Breast epithelium (tissue), 4 donors: Measurements from ENCODE around the gene HEPACAM. TPM values are rescaled to one million over a fixed set of nuclear protein-coding genes. Genes with fewer than 3 reads are reported as not detected.

Experiments used
- DNase-seq, 2 donors: peaks; one replicate each; pipeline ENCODE4 v3.0.0-alpha.2; 2019; ENCODE audit warnings: low spot score in 2 of 2
- H3K27ac ChIP-seq, 2 donors: fragments of 200-600 bp; sonication (generic) in 1 of 2; one replicate each; pipeline ENCODE4 v1.5.1; 2016 to 2019; ENCODE audit warnings: mild to moderate bottlenecking in 1 of 2
- H3K27me3 ChIP-seq, 2 donors: fragments of 200-600 bp; sonication (generic) in 1 of 2; one replicate each; pipeline versions ENCODE4 v1.5.1 to v1.6.0; 2017 to 2019; ENCODE audit warnings: control low read depth in 1 of 2, mild to moderate bottlenecking in 1 of 2
- H3K36me3 ChIP-seq: fragments of 200-600 bp; one replicate; pipeline ENCODE4 v1.5.1; 2019
- H3K4me1 ChIP-seq, 2 donors: fragments of 200-600 bp; sonication (generic); one replicate each; pipeline ENCODE4 v1.5.1; 2016 to 2019; ENCODE audit warnings: control low read depth in 1 of 2
- H3K4me3 ChIP-seq, 3 donors: fragments of 200-600 bp; sonication (generic); 1 replicate in 2 of 3; 2 replicates in 1 of 3; pipeline ENCODE4 v1.5.1; 2016 to 2019; ENCODE audit warnings: mild to moderate bottlenecking in 3 of 3, moderate library complexity in 2 of 3
- H3K9me3 ChIP-seq, 2 donors: fragments of 200-600 bp; sonication (generic) in 1 of 2; one replicate each; pipeline ENCODE4 v1.5.1; 2016 to 2019; ENCODE audit warnings: control low read depth in 1 of 2
- POLR2A ChIP-seq: fragments of 450-650 bp; IDR thresholded peaks from one replicate; pipeline ENCODE4 v1.6.1; 2016; ENCODE audit warnings: antibody characterized with exemption, mild to moderate bottlenecking, moderate library complexity
- POLR2AphosphoS5 ChIP-seq, 3 donors: sonication (generic); formaldehyde crosslinking; IDR thresholded peaks; one replicate each; pipeline ENCODE4 v1.6.1; 2017; ENCODE audit warnings: antibody characterized with exemption in 3 of 3
- intact Hi-C: fragments of 100-400 bp; cut with DNase I; formaldehyde crosslinking; loops from one replicate; pipeline ENCODE4 v1.15.1; 2023; ENCODE audit warnings: low total_unique reads
- total RNA-seq, 3 donors: library from RNA; depleted of rRNA; stranded (reverse); fragments of >200 nt; gene quantifications; one replicate each; pipeline ENCODE4 v1.1.0, GENCODE V29; 2016
- TF ChIP-seq, protein P1 (sequence below), 3 donors: fragments of 450-650 bp; IDR thresholded peaks; one replicate each; pipeline ENCODE4 v1.5.1; 2016 to 2017; ENCODE audit warnings: antibody characterized with exemption in 3 of 3, mild to moderate bottlenecking in 3 of 3, moderate library complexity in 3 of 3

The HEPACAM gene
- total RNA-seq, 3 donors from 2014 or later, result 2.3 to 25.4 (median 6.1) TPM

DNA sequence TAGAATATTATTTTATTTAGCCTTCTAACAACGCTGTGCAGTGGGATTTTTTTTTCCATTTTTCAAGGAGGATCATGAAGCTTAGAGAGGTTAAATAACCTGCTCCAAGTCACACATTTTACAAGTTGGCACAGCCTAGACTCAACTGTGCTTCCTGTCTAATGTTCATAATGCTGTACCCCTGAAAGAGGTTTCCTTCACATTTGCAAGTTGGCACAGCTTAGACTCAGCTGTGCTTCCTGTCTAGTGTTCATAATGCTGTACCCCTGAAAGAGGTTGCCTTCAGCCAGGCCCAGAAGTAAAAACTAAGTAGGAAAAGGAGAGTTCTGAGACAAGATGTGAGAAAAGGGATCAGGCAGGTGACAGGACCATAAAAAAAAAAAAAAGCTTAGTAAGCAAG lies 7.9 kb upstream of the HEPACAM start:
- Histone ChIP-seq H3K9me3 (no peaks in the 10 kb centered on the region), H3K36me3 (no peaks in the 10 kb centered on the region), H3K4me1 (no peaks in the 10 kb centered on the region), H3K27me3 (no peaks in the 10 kb centered on the region), H3K4me3 (no peak overlapping the region), H3K27ac (no peak overlapping the region)
- DNase-seq, result no peak
- TF ChIP-seq POLR2A (no peak), POLR2AphosphoS5 (IDR thresholded peaks at IDR 0.05) (no peak)
- TF ChIP-seq, protein P1, sequence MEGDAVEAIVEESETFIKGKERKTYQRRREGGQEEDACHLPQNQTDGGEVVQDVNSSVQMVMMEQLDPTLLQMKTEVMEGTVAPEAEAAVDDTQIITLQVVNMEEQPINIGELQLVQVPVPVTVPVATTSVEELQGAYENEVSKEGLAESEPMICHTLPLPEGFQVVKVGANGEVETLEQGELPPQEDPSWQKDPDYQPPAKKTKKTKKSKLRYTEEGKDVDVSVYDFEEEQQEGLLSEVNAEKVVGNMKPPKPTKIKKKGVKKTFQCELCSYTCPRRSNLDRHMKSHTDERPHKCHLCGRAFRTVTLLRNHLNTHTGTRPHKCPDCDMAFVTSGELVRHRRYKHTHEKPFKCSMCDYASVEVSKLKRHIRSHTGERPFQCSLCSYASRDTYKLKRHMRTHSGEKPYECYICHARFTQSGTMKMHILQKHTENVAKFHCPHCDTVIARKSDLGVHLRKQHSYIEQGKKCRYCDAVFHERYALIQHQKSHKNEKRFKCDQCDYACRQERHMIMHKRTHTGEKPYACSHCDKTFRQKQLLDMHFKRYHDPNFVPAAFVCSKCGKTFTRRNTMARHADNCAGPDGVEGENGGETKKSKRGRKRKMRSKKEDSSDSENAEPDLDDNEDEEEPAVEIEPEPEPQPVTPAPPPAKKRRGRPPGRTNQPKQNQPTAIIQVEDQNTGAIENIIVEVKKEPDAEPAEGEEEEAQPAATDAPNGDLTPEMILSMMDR (IDR thresholded peaks at IDR 0.05), result no peak
- intact Hi-C loops, result no loop called here

DNA sequence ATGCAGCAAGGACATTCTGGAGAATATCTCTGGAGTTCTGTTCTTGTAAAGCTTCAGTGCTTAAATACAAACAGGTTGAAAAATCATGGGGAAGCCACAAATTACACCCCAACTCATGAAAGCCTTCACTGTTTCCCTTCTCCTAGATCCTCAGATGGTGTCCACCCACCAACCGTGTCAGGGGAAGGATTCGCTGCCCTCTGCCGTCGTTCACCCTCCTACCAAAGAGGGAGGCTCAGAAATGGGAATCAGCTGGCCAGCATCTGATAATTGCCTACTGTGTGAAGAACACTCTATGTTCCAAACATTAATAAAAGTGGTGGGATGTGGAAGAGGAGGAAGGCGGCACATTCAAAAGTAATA lies 7.4 kb upstream of the HEPACAM start:
- no peak overlapping the region for H3K4me3 ChIP-seq
- no peaks in the 10 kb centered on the region for H3K9me3 ChIP-seq
- intact Hi-C loops, result no loop called here
- no peaks in the 10 kb centered on the region for H3K4me1 ChIP-seq
- H3K27ac ChIP-seq, result no peak overlapping the region
- TF ChIP-seq POLR2A (no peak), POLR2AphosphoS5 (IDR thresholded peaks at IDR 0.05) (no peak)
- TF ChIP-seq, protein P1 (IDR thresholded peaks at IDR 0.05), result no peak
- DNase-seq, result no peak
- H3K27me3 ChIP-seq, result no peaks in the 10 kb centered on the region
- no peaks in the 10 kb centered on the region for H3K36me3 ChIP-seq

DNA sequence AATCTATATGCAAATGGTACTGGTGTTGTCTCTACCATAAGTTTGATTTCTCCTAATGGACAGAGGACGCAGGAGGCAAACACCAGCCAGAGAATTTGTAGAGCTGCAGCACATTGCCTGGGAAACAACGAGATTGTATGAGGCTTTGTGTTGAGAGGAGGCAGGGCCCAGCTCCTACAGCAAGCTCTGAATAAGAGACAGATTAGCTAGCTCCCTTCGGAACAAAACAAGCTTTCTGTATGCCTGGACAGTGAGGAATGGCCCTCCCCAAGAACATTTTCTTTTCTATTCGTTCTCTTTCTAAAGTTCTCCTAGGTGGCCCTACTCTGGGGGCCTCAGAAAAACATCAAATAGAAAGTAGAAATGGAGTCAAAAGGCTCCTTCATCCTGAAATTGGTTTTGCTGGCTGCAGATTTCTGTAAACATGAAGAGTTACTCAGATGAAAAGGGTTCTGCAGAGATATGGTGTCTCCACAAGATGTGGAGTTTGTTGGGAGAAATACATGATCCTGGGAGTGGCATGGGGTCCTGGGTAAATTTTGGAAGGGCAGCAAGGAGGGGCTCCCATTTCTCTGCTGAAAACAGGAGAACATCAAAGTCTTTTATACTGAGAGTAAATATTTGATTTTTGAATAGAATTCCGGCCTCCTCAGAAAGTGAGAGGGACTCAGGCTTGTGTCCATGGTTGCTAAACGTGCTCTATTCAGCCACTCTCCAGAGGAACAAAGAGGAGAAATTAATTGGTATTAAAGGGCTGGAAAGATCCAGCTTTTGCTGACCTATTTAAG lies 6.8 kb upstream of the HEPACAM start:
- H3K36me3 ChIP-seq, result no peaks in the 10 kb centered on the region
- DNase-seq, result no peak
- H3K27ac ChIP-seq, result no peak overlapping the region
- no peak overlapping the region for H3K4me3 ChIP-seq
- H3K9me3 ChIP-seq, result no peaks in the 10 kb centered on the region
- TF ChIP-seq POLR2AphosphoS5 (IDR thresholded peaks at IDR 0.05) (no peak), POLR2A (no peak)
- TF ChIP-seq, protein P1 (IDR thresholded peaks at IDR 0.05), result no peak
- no peaks in the 10 kb centered on the region for H3K27me3 ChIP-seq
- intact Hi-C loops, result no loop called here
- H3K4me1 ChIP-seq, result no peaks in the 10 kb centered on the region

DNA sequence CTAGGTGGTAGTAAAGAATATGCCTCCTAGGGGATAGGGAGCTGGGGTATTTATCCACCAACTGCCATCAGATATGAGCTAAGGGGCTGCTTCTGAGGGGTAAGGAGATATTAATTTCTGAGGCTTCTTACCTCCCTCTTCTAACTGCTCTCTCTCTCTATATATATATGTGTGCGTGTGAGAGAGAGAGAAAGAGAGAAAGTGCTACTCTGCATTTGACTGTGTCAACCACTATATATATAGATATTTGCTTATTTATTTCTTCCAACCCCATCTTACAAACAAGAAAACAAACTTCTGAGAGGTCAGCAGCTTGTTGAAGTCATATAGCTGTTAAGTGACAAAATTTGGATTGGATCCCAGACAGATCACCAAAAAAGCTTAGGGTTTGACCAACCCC lies 5.9 kb upstream of the HEPACAM start:
- intact Hi-C loops, result no loop called here
- Histone ChIP-seq H3K27ac (no peak overlapping the region), H3K4me1 (no peaks in the 10 kb centered on the region), H3K36me3 (no peaks in the 10 kb centered on the region), H3K27me3 (no peaks in the 10 kb centered on the region), H3K4me3 (no peak overlapping the region), H3K9me3 (no peaks in the 10 kb centered on the region)
- TF ChIP-seq POLR2AphosphoS5 (IDR thresholded peaks at IDR 0.05) (no peak), POLR2A (no peak)
- TF ChIP-seq, protein P1 (IDR thresholded peaks at IDR 0.05), result no peak
- DNase-seq, result no peak

DNA sequence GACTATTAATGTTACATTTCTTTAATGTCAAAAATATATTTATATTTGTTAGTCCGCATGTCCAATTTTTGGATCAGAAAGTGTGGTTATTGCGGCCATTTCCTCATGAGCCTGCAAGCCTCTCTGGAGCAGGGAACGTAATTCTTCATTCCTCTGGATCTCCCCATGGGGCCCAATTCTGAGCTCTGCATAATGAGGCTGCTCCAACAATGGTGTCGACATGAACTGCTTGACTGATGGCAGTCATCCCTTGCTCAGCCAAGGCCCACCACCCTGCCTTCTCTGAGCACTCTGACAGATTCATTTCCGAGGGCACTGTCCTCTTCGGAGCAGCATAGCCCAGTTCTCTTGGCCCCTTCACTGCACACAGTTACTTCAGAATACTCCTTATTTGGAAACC lies 3.1 kb upstream of the HEPACAM start:
- H3K27ac ChIP-seq, result no peak overlapping the region
- H3K36me3 ChIP-seq, result no peaks in the 10 kb centered on the region
- no peak overlapping the region for H3K4me3 ChIP-seq
- no peaks in the 10 kb centered on the region for H3K4me1 ChIP-seq
- intact Hi-C loops, result no loop called here
- H3K9me3 ChIP-seq, result no peaks in the 10 kb centered on the region
- TF ChIP-seq, protein P1 (IDR thresholded peaks at IDR 0.05), result no peak
- no peak for TF ChIP-seq POLR2AphosphoS5 (IDR thresholded peaks at IDR 0.05)
- no peak for TF ChIP-seq POLR2A
- no peak for DNase-seq
- no peaks in the 10 kb centered on the region for H3K27me3 ChIP-seq
